DOHH2 (cell line): ENCODE results near the gene FUT3.

Experiments
- EZH2phosphoT487 ChIP-seq: fragments of 200-600 bp; sonication (generic); IDR thresholded peaks from 2 replicates; pipeline ENCODE4 v1.6.1; 2017; ENCODE audit warnings: borderline replicate concordance, mild to moderate bottlenecking, antibody characterized with exemption, low read length, moderate library complexity, mixed read lengths
- TF ChIP-seq, protein P1 (sequence below): fragments of 200-600 bp; sonication (generic); IDR thresholded peaks from one replicate; pipeline ENCODE4 v1.5.1; 2014; ENCODE audit warnings: antibody characterized with exemption, mild to moderate bottlenecking, low read depth, low read length; ENCODE audit not compliant: poor library complexity, severe bottlenecking

DNA sequence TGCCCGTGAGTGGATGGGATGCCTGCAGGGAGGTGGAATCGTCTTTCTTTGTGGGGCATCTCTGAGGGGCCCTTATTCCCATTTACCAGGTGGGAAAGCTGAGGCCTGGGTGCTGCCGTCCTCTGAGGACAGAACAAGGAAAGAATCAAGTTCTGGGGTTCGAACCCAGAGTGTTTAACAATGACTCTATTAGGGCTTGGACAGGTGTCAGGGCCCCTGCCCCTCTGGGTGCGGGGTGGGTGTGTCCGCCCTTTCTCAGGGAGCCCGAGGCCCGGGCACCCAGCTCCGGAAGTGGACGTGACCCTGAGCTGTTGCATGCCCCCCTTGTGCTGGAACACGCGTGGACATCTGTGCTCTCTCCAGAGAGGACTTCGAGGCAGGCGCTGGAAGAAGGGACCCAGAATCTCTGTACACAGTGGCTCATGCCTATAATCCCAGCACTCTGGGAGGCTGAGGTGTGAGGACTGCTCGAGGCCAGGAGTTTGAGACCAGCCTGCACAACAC lies 41.6 kb upstream of the FUT3 start:
- TF ChIP-seq, protein P1, sequence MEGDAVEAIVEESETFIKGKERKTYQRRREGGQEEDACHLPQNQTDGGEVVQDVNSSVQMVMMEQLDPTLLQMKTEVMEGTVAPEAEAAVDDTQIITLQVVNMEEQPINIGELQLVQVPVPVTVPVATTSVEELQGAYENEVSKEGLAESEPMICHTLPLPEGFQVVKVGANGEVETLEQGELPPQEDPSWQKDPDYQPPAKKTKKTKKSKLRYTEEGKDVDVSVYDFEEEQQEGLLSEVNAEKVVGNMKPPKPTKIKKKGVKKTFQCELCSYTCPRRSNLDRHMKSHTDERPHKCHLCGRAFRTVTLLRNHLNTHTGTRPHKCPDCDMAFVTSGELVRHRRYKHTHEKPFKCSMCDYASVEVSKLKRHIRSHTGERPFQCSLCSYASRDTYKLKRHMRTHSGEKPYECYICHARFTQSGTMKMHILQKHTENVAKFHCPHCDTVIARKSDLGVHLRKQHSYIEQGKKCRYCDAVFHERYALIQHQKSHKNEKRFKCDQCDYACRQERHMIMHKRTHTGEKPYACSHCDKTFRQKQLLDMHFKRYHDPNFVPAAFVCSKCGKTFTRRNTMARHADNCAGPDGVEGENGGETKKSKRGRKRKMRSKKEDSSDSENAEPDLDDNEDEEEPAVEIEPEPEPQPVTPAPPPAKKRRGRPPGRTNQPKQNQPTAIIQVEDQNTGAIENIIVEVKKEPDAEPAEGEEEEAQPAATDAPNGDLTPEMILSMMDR: no peak
- no peak for TF ChIP-seq EZH2phosphoT487
